Mesodermal cell (in vitro differentiated cells): ENCODE measurements around the gene ZNF17.

Source experiments
- H3K27ac ChIP-seq: 2 replicates; pipeline ENCODE4 v1.7.0; 2013; ENCODE audit warnings: mild to moderate bottlenecking, low read depth, low read length, moderate library complexity; ENCODE audit not compliant: severe bottlenecking
- H3K36me3 ChIP-seq: 2 replicates; pipeline ENCODE4 v1.7.1; 2013; ENCODE audit warnings: mild to moderate bottlenecking, low read length, moderate library complexity; ENCODE audit not compliant: control insufficient read depth, insufficient read depth
- H3K4me1 ChIP-seq: one replicate; pipeline ENCODE4 v1.7.1; 2013; ENCODE audit warnings: mild to moderate bottlenecking, low read length; ENCODE audit not compliant: insufficient read depth, control insufficient read depth, poor library complexity, severe bottlenecking
- H3K4me3 ChIP-seq: 2 replicates; pipeline ENCODE4 v1.7.0; 2013; ENCODE audit warnings: low read length, control low read depth, mild to moderate bottlenecking; ENCODE audit not compliant: insufficient read depth, poor library complexity, severe bottlenecking; ENCODE audit errors: extremely low read depth
- H3K9me3 ChIP-seq: 2 replicates; pipeline ENCODE4 v1.7.1; 2013; ENCODE audit warnings: mild to moderate bottlenecking, low read length, moderate library complexity; ENCODE audit not compliant: control insufficient read depth
- WGBS, 2 experiments: methylation state at CpG; one replicate each; pipeline ENCODE4 v1.1.5; 2013; ENCODE audit warnings: missing lambda C conversion rate in 2 of 2; ENCODE audit not compliant: insufficient coverage in 2 of 2; 5-methylcytosine and 5-hydroxymethylcytosine counted together

ZNF17 gene

GRCh38 chr19:57466489-57466888 lies 55.5 kb downstream of the ZNF17 start:
- Histone ChIP-seq H3K9me3 (peaks cover 30% of the 10 kb centered on the region), H3K4me3 (no peak overlapping the region), H3K4me1 (no peaks in the 10 kb centered on the region), H3K27ac (no peak overlapping the region), H3K36me3 (peaks cover 15% of the 10 kb centered on the region)
- 94 to 95% methylated on average over 3 of the region's 5 CpGs for WGBS, 2 experiments
